DOHH2 (cell line): ENCODE measurements around the gene MATK.

Experiments used
- H3F3A ChIP-seq: fragments of 200-600 bp; sonication (generic), shearing (Covaris generic); 2 replicates; pipeline ENCODE4 v1.6.0; 2016; ENCODE audit warnings: antibody characterized with exemption, mild to moderate bottlenecking; ENCODE audit not compliant: control insufficient read depth, insufficient read depth
- H3K27ac ChIP-seq: fragments of 200-600 bp; sonication (generic); 2 replicates; pipeline ENCODE4 v1.5.1; 2014; ENCODE audit warnings: low read depth, mild to moderate bottlenecking, low read length, moderate library complexity
- H3K27me3 ChIP-seq: fragments of 200-600 bp; sonication (generic); 2 replicates; pipeline ENCODE4 v1.6.1; 2014; ENCODE audit warnings: mild to moderate bottlenecking, low read length, mixed read lengths; ENCODE audit not compliant: control insufficient read depth
- H3K36me3 ChIP-seq: fragments of 200-600 bp; sonication (generic); 2 replicates; pipeline ENCODE4 v1.6.1; 2014; ENCODE audit warnings: mild to moderate bottlenecking, low read length, moderate library complexity, mixed read lengths; ENCODE audit not compliant: control insufficient read depth
- H3K4me1 ChIP-seq: fragments of 200-600 bp; sonication (generic); 2 replicates; pipeline ENCODE4 v1.6.1; 2014; ENCODE audit warnings: mild to moderate bottlenecking, low read length, mixed read lengths; ENCODE audit not compliant: control insufficient read depth
- H3K4me2 ChIP-seq: fragments of 200-600 bp; sonication (generic); 2 replicates; pipeline ENCODE4 v1.6.0; 2014; ENCODE audit warnings: mild to moderate bottlenecking, low read length, moderate library complexity
- H3K4me3 ChIP-seq: fragments of 200-600 bp; sonication (generic); 2 replicates; pipeline ENCODE4 v1.5.1; 2014; ENCODE audit warnings: mild to moderate bottlenecking, low read length, mixed read lengths
- H3K79me2 ChIP-seq: fragments of 200-600 bp; sonication (generic); 2 replicates; pipeline ENCODE4 v1.6.1; 2014; ENCODE audit warnings: mild to moderate bottlenecking, low read length, mixed read lengths; ENCODE audit not compliant: control insufficient read depth
- H3K9me2 ChIP-seq: fragments of 200-600 bp; sonication (generic); replicated peaks from 2 replicates; pipeline ENCODE4 v1.6.1; 2014; ENCODE audit warnings: mild to moderate bottlenecking, low read length, mixed read lengths; ENCODE audit not compliant: control insufficient read depth
- H3K9me3 ChIP-seq: fragments of 200-600 bp; sonication (generic); 2 replicates; pipeline ENCODE4 v1.6.1; 2014; ENCODE audit warnings: antibody characterized with exemption, low read length, mixed read lengths; ENCODE audit not compliant: control insufficient read depth, insufficient read depth
- H4K20me1 ChIP-seq: fragments of 200-600 bp; sonication (generic); 2 replicates; pipeline ENCODE4 v1.6.0; 2014; ENCODE audit warnings: low read depth, mild to moderate bottlenecking, antibody characterized with exemption, low read length, moderate library complexity; ENCODE audit not compliant: control insufficient read depth, insufficient read depth
- EZH2phosphoT487 ChIP-seq: fragments of 200-600 bp; sonication (generic); IDR thresholded peaks from 2 replicates; pipeline ENCODE4 v1.6.1; 2017; ENCODE audit warnings: borderline replicate concordance, mild to moderate bottlenecking, antibody characterized with exemption, low read length, moderate library complexity, mixed read lengths
- TF ChIP-seq, protein P1 (sequence below): fragments of 200-600 bp; sonication (generic); IDR thresholded peaks from one replicate; pipeline ENCODE4 v1.5.1; 2014; ENCODE audit warnings: antibody characterized with exemption, mild to moderate bottlenecking, low read depth, low read length; ENCODE audit not compliant: poor library complexity, severe bottlenecking

Gene MATK

DNA sequence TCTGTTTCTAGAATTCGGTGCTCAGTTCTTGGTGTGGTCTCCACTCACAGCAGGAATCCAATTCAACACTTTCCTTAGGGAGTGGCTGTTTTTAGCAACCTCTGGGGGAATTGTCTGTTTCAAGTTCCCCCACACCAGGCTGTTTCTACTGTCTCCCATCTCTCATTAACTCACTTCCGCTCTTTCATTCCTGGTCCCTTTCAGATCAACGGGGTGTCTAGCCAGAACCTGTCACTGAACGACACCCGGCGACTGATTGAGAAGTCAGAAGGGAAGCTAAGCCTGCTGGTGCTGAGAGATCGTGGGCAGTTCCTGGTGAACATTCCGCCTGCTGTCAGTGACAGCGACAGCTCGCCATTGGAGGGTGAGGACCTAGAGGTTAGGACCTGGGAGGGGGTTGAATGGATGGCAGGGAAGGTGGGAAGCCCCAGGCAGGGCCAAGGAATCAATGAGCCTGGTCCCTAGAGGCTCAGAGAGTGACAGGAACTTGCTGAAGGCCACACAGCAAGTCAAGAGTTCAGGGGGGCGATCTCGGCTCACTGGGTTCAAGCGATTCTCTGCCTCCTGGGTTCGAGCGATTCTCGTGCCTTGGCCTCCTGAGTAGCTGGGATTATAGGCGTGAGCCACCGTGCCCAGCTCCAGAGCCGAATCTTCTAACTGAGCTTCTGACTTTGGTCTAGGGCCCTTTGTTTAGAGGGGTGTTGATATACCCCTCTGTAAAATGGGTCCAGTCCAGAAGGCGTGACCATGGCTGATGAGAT lies 52.5 kb downstream of the MATK start:
- Histone ChIP-seq H3K4me2 (no peak overlapping the region), H4K20me1 (no peaks in the 10 kb centered on the region), H3K4me1 (no peaks in the 10 kb centered on the region), H3K9me2 (no peaks in the 10 kb centered on the region), H3K27me3 (no peaks in the 10 kb centered on the region), H3K4me3 (no peak overlapping the region), H3K27ac (no peak overlapping the region), H3K79me2 (no peaks in the 10 kb centered on the region), H3F3A (no peaks in the 10 kb centered on the region), H3K36me3 (no peaks in the 10 kb centered on the region), H3K9me3 (no peaks in the 10 kb centered on the region)
- TF ChIP-seq, protein P1, sequence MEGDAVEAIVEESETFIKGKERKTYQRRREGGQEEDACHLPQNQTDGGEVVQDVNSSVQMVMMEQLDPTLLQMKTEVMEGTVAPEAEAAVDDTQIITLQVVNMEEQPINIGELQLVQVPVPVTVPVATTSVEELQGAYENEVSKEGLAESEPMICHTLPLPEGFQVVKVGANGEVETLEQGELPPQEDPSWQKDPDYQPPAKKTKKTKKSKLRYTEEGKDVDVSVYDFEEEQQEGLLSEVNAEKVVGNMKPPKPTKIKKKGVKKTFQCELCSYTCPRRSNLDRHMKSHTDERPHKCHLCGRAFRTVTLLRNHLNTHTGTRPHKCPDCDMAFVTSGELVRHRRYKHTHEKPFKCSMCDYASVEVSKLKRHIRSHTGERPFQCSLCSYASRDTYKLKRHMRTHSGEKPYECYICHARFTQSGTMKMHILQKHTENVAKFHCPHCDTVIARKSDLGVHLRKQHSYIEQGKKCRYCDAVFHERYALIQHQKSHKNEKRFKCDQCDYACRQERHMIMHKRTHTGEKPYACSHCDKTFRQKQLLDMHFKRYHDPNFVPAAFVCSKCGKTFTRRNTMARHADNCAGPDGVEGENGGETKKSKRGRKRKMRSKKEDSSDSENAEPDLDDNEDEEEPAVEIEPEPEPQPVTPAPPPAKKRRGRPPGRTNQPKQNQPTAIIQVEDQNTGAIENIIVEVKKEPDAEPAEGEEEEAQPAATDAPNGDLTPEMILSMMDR: no peak
- TF ChIP-seq EZH2phosphoT487: no peak

DNA sequence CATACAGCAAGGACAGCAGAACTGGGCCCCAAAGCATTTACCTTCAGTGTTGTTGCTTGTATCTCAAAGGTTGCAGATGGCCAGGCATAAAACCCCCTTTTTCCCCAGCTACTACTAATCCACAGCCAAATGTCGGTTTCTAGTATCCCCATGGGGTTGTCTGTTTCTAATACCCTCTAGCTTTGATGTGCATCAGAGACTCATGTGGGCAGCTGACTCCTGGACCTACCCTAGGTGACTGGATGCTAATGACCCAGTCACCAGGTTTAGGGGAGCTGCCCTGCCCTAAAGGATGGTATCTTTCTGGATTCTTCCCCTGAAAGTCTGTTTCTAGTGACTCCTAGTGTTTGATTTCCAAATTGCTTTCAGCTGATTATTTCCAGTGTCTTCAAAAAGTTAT lies 54.1 kb downstream of the MATK start:
- no peak for TF ChIP-seq EZH2phosphoT487
- TF ChIP-seq, protein P1: no peak
- Histone ChIP-seq H3F3A (no peaks in the 10 kb centered on the region), H3K4me2 (no peak overlapping the region), H3K27me3 (no peaks in the 10 kb centered on the region), H3K9me3 (no peaks in the 10 kb centered on the region), H3K79me2 (no peaks in the 10 kb centered on the region), H3K27ac (no peak overlapping the region), H3K9me2 (no peaks in the 10 kb centered on the region), H3K36me3 (no peaks in the 10 kb centered on the region), H3K4me3 (no peak overlapping the region), H4K20me1 (no peaks in the 10 kb centered on the region), H3K4me1 (no peaks in the 10 kb centered on the region)

DNA sequence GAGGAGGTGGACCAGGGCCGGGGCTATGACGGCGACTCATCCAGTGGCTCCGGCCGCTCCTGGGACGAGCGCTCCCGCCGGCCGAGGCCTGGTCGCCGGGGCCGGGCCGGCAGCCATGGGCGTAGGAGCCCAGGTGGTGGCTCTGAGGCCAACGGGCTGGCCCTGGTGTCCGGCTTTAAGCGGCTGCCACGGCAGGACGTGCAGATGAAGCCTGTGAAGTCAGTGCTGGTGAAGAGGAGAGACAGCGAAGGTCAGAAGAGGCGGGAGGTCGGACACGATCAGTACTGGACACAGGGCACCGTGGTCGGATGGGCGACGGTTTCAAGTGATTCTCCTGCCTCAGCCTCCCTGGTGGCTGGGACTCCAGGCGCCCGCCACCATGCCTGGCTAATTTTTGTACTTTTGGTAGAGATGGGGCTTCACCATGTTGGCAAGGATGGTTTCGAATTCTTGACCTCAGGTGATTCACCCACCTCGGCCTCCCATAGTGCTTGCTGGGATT lies 55.7 kb downstream of the MATK start:
- H3K36me3 ChIP-seq: no peaks in the 10 kb centered on the region
- no peak overlapping the region for H3K4me3 ChIP-seq
- no peak overlapping the region for H3K27ac ChIP-seq
- no peaks in the 10 kb centered on the region for H3K9me2 ChIP-seq
- H4K20me1 ChIP-seq: no peaks in the 10 kb centered on the region
- no peak for TF ChIP-seq EZH2phosphoT487
- TF ChIP-seq, protein P1: no peak
- no peaks in the 10 kb centered on the region for H3K27me3 ChIP-seq
- no peaks in the 10 kb centered on the region for H3F3A ChIP-seq
- H3K4me1 ChIP-seq: no peaks in the 10 kb centered on the region
- no peaks in the 10 kb centered on the region for H3K9me3 ChIP-seq
- no peak overlapping the region for H3K4me2 ChIP-seq
- H3K79me2 ChIP-seq: no peaks in the 10 kb centered on the region
